Nucleus accumbens (tissue), 56 donors: Measurements from ENCODE around the gene ANKRD13A.
"Not testable (repeated sequence)": the region's sequence is repeated elsewhere in the genome, so short reads cannot be mapped to it uniquely, and the experiment has no call there.

Source experiments
- DNase-seq, 56 donors: peaks; one replicate each; lab custom pipeline; 2025; lab: John Stamatoyannopoulos, UW

Gene ANKRD13A

DNA sequence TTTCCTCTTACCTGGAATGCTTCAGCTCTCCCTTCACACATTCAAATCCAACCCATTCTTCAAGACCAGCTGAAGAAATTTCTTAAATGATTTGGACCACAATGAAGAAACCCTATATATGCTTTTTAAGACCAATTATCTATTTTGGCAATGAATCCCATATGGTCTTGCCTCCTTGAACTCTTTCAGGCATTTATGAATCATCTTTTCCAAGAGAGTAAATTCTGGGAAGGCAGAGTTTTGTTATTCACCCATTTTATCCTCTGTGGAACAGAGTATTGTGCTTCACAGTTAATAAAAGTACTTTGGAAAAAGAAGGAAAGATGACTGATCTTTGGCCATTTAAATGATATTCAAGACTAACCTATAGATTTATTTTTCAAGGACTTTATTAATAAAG, 17.0 kb upstream of the ANKRD13A start:
- no peak for DNase-seq

DNA sequence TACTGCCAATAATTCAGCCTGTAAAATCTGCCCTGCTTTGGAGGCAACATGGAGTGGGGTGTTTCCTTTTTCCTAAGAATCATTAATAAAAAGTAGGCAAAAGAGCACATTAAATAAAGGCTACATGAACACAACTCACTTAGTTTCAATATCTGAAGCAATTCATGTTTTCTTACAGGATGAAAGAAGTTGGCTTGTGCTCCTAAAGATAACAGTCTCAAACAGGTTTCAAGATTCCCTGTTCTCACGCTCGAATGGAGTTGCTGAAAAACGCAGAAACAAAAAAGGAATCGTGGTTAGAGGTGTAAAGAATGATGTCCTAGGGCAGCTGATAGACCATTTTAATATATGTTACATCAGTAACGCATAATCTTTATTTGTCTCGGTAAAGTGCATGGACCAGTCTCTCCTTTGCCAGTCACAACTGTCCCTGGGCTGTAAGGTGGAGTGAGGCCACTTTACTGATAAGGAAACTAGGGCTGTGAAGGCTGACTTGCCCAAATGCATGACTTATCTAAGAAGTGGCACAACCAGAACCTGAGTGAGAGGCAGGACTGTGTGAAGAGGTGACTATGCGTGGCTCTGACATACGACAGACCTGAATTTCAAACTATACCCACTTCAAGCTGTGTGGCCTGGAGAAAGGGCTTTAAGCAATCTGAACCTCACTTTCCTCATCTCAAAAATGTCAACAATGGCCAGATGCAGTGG, 15.6 kb upstream of the ANKRD13A start:
- no peak for DNase-seq

DNA sequence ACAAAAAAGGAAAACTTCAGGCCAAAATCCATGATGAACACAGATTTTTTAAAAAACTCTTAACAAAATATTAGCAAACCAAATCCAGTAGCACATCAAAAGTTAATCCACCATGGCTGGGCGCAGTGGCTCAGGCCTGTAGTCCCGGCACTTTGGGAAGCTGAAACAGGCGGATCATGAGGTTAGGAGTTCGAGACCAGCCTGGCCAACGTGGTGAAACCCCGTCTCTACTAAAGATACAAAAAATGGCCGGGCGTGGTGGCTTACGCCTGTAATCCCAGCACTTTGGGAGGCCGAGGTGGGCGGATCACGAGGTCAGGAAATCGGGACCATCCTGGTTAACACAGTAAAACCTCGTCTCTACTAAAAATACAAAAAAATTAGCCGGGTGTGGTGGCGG, 13.0 kb upstream of the ANKRD13A start:
- not testable (repeated sequence) for DNase-seq

DNA sequence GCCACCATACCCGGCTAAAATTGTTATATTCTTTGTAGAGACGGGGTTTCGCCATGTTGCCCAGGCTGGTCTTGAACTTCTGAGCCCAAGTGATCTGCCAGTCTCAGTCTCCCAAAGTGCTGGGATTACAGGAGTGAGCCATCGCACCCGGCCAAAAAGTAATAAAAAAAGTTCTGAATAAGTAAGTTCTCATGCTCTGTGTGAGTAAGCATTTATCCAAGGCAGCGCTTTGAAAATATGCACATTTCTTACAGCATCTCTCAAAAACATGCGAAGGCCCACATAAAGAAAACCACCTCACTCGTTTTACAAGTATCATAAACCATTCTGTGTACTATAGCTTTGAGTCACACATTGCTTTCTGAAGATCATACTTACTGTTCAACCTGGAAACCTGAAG, 11.6 kb upstream of the ANKRD13A start:
- DNase-seq: no peak

DNA sequence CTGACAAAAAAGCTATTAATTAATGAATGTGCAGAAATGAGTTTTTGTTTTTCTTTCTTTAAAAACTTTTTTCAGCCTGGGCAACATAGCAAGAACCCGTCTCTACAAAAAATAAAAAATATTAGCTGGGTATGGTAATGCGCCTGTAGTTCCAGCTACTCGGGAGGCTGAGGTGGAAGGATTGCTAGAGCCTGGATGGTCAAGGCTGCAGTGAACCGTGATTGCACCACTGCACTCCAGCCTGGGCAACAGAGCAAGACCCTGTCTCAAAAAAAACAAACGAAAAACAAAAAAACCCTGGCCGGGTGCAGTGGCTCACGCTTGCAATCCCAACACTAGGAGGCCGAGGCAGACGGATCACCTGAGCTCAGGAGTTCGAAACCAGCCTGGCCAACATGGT, 11.0 kb upstream of the ANKRD13A start:
- no peak for DNase-seq

DNA sequence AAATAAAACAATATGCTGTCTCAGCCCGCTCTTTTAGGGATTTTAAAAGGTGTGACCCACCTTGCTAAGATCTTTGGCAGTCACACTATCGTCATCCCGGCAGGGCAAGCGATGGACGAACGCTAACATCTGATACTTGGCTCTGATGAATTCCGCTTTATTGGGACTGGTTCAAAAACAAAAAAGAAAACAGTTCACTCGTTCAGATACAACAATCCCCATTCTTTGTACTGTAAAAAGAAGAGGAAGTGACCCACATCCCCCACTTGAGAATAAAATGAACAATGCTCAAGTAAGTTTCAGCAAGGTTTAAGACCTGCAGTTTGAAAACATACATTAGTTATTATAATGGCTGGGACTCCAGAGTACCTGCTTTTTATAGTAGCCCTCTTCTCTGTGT, 10.3 kb upstream of the ANKRD13A start:
- no peak for DNase-seq

DNA sequence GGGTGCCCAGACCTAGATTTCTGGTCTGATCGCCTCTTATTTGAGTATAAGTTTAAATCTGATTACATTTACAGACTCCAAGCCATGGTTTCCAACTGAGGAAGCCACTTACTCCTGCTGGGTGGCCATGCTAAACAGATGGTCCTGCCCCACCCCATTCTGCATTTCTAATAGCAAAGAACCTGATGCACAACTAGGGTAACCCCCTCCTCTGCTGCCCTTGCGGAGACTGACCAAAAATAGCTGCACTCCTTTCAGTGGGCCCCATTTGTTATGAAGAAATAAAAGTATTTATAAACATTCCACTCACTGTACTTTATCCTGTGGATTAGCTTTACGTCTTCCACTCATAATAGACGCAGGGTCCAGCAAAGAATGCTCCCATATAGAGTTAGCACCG, 9.8 kb upstream of the ANKRD13A start:
- DNase-seq: no peak

DNA sequence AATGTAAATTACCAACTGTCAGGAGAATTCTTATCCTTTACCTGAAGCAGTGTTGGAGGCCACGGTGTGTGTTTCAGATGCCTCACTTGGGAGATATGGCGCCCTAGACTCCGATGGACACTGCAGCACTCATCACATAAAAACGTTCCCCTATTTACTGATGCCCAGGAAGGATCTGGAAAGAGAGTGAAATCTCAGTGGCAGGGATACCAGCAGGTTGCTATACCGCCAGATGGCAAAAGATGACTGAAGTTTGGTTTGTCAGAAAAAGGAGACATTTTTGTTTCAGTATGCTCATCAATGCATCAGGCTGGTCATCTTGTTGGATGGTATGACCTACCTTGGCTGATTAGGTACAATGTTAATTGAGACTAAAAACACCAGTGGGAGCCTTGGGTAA, 7.6 kb upstream of the ANKRD13A start:
- no peak for DNase-seq

DNA sequence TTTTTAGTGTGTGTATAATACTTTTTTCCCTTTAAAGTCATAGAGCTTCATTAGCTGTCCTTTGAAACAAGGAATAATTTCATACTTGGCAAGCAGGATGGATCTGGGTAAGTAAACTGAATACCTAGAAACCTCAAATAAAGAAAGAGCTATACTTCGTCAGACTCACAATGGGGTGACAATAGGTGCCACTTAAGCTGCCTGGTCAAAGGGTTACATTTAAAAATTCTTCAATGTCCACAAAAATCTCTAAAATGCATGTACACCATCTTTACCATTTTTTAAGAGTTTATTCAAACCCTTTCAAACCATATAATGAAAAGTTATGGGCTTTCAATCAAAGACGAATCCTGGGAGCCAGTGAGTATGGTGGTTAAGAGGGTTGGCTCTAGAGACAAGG, 6.1 kb upstream of the ANKRD13A start:
- no peak for DNase-seq

DNA sequence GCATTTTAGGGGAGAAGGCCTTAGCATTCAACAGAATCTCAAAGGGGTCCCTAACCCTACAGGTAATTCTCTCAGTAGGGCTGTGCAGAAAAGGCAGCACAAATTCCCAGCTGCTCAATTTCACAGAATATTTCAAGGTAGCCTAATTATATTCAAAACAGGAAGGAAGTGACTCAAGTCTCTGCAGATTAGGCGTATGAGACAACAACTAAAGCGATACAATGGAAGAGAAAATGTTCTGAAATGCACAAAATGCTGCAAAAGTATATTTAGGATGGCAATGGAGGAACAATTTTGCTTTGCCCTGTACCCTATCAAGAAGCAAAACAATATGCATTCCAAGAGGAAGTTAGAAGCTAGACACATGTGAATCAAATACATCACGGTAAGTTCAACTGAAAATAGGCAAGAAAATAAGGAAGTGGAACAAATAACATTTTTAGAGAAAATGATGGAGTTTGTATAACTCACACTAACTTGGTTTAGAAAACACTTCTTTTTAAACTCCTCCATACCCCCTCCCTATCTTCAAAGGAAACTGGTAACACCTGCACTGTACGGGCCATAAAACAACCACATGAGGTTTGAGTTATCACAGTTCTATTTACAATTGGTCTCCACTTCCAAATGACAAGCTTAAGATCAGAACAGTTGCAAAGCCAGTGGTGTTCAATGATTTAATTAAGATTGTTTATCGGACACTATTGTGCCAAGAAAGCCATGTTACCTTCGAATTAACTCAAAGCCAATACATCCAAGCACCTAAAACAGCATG, 4.6 kb upstream of the ANKRD13A start:
- DNase-seq: no peak

DNA sequence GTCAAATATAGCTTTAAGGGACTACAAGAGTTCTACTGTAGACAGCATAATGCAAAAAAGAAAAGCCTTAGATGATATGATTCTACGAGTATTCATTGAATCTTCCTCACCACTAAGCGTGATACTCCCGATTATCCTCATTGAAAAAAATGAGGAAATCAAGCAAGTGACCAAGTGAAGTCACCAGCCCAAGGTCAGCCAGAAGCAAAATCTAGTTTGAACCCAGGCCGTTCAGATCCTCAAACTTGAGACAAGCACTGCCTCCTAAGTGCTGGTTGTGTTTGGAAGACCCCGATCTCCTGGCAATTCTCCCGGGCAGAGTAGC, 3.9 kb upstream of the ANKRD13A start:
- peak in 2 of 56 donors; percentile 43 to 47 for DNase-seq

DNA sequence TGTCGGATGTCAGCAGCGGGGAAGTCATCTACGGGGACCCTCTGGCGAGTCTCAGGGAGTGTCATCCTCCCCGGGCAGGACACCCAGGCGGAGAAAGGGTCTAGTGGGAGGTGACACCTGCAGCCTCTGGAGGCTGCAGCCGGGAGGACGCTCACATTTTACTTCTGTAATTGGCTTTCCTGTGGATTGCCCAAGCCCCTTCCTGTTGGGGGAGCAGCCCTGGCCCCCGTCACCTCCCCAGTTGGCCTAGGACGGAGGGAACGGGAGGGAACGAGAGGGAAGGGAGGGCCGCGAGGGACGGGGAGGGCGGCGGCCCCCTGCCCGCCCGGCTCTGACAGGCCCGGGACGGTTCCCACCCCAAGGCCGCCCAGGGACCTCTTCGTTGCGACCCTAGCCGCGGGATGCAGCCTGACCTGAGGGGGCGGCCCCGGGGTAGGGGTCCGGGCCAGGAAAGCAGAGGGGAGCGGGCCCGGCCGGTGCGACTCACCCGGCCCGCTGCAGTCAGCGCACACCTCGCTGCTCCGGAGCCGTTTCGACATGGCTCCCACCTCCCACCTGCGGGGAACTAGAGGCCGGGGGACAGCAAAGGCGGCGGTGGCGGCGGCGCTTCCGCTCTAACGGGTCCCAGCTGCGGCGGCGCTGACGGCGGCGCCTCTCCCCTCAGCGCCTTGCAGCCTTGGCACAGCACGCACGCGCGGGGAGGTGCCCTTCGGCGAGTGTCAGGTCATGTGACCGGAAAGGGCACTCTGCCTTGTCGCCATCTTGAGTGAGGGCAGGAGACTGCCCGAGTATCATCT, 3.3 kb upstream of the ANKRD13A start, which contains the start of gene GIT2:
Gene GIT2, minus strand, starts transcription at position 683 of the 797 bp plus-strand sequence. Its CDS starts 144 bp downstream, at position 539.
- peak; percentile 26 to 97 (median 87) for DNase-seq

DNA sequence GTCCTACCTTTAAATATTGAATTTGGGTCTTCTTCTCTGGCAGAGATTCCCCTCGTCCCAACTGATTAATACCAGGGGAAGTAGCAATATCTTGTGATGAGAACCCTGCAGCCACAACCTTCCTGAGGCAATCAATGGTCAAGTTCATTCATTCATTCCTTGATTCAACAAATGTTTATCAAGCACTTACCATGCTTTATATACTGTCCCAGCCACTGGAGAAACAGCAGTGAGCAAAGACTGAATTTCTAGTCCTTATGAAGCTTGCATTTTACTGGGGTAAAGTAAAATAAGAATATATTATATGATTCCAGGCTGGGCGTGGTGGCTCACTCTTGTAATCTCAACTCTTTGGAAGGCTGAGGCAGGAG, 2.8 kb upstream of the ANKRD13A start:
- DNase-seq: no peak

DNA sequence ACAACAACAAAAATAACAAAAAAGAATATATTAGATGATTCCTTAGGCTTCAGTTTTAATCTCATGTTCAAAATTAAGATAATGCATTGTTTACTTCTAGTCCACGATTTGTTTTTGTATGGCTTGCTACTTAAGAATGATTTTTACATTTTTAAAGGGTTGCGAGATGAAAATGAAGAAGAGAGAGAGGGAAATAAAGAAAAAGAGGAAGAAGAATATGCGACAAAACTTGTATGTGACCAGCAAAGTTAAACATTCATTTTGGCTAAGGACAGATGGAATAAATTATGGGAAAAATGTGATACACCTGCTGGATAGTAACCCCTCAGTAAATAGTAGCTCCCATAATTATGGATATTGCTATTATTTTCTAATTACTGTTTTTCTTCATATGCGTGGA, 1.8 kb upstream of the ANKRD13A start:
- no peak for DNase-seq

DNA sequence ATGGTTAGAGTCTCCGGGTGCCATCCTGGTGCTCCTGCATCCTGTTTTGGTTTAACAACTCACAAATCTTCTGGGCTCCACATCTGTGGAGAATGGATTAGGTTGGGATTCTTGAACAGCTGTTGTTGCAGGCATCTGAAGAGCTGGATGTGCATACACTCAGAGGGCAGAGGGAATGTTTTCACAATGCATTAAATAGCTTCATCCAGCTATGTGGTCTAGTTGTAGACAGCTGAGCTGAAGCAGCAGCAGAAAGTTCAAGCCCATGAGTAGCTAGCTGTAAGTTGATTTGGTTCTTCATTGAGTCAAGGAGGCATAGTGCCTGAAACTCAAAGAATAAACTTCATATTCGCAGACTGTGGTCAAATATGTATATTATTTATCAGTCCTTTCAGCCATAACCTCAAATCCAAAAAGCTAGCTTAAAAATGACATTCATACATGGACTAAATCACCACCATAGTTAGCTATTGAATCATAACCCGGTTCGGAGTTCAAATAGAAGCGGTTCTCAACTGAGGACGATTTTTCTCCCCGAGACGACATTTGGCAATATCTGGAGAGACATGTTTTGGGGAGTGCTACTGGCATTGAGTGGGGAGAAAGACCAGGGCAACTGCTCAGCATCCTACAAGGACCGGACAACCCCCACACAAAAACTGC, 858 bp upstream of the ANKRD13A start:
- DNase-seq: no peak

DNA sequence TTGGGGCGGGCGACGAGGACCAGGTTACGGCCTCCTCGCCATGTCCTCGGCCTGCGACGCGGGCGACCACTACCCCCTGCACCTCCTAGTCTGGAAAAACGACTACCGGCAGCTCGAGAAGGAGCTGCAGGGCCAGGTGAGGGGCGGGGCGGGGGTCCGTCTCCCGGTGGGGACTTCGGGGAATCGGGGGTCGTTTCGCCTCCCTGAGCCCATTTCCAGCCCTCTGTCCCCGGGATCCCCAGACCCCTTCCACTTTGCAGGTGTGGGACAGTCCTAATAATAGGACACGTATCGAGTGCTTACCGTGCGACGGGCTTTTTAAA, 380 bp downstream of the ANKRD13A start:
- peak in 2 of 56 donors; percentile 43 to 47 for DNase-seq

DNA sequence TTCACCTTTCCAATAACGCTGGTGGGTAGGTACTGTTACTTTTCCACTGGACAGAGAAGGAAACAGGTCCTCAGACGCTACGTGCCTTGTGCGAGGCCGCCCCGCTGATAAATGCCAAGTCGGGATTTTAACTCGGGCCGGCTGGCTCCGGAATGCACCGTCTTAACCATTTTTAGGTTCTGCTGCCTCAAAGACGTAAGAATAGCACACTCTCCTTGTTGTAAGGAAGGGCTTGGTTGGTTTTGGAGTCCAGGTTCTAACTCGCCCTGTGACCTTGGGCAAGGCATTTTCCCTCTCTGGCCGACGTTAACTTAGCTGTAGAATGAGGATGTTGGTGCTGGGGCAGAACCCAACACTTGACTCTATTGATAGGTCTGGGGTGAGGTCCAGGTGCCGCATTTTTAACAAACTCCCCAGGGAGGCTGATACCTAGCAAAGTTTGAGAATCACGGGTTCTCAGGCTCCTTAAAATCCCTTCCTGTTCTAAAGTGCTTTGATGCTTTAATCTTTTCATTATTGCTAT, 814 bp downstream of the ANKRD13A start:
- peak in 10 of 56 donors; percentile 5 to 32 (median 16) for DNase-seq

DNA sequence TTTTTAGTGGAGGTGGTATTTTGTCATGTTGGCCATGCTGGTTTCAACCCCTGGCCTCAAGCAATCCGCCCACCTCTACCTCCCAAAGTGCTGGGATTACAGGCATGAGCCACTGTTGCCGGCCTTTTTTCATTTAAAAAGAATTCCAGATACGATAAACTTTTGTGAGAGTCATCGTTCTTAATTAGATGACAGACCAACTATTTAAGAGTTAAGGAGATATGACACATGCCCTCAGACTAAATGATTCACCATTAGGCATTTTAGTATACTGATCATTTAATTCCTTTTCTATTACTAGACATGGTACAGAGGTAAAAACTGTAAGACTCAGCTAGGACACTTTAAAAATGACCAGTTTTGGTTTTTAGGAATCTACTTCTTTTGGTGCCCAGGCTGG, 2.4 kb downstream of the ANKRD13A start:
- DNase-seq: no peak

DNA sequence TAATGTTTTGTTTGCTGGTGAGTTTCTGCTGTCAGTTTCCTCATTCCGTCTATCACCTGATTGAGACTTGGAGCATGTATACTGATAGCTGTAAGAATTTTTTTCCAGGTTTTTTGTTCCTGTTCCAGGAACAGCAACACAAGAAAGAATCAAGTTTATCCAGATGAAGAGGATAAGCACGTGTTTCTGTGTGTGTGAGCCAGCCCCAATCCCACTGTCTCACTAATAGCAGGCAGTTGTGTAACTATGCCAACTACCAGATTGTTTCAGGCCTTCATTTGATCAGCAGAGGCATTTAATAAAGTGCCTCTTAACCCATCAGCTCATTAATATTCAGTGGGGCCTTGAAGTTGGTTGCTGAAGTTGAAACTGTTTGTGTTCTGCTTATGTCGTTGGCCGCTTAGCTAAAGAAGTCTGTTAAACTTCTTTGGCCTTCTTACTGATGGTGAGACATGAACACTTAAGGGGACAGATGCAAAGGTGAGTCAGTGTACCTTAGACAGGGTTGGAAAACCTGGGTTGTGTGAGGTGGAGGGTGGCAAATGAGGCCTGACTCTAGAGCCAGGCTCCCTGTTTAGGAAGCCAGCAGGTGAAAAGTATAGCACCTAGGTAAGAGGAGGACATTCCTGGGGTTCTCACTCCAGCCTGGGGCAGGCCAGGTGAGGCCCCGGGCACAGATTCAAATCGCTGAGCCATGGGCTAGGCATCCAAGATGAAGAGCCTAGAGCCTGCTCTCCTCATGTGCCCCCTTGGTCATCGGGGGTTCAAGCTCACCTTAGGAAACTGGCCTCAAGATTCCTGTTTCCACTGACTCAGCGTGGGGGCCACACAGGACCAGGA, 3.7 kb downstream of the ANKRD13A start:
- DNase-seq: peak in 3 of 56 donors; percentile 8 to 20 (median 18)

DNA sequence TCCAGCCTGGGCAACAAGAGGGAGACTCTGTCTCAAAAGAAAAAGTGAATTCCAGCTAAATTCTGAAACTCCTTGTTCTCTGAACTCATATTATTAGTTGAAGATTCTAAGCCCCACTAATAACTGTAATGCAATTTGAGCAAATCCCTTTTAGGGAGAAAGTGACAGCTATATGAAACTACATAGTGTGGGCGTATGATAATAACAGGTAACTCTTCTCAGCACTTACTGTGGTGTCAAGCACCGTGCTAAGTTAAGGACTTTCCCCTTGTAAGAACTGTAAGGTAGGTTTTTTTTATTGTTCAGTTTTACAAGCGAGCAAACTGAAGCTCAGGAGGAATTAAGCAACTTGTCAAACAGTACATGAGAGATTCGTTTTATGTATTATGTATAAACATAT, 5.4 kb downstream of the ANKRD13A start:
- peak in 4 of 56 donors; percentile 12 to 34 (median 22) for DNase-seq
